HEK293T (cell line): ENCODE measurements around the gene IQCN.

Experiments
- ARNT ChIP-seq: fragments of 450-650 bp; IDR thresholded peaks from 2 replicates; pipeline ENCODE4 v1.6.1; 2017; ENCODE audit warnings: mild to moderate bottlenecking
- CTBP1 ChIP-seq: fragments of 450-650 bp; IDR thresholded peaks from 2 replicates; pipeline ENCODE4 v1.6.1; 2016; ENCODE audit warnings: borderline replicate concordance
- SUZ12 ChIP-seq: fragments of 450-650 bp; IDR thresholded peaks from 2 replicates; pipeline ENCODE4 v1.6.1; 2016; ENCODE audit warnings: mild to moderate bottlenecking
- TARDBP ChIP-seq: fragments of 450-650 bp; IDR thresholded peaks from 2 replicates; pipeline ENCODE4 v1.6.1; 2016
- ZNF384 ChIP-seq: fragments of 450-650 bp; IDR thresholded peaks from 2 replicates; pipeline ENCODE4 v1.6.1; 2016

DNA sequence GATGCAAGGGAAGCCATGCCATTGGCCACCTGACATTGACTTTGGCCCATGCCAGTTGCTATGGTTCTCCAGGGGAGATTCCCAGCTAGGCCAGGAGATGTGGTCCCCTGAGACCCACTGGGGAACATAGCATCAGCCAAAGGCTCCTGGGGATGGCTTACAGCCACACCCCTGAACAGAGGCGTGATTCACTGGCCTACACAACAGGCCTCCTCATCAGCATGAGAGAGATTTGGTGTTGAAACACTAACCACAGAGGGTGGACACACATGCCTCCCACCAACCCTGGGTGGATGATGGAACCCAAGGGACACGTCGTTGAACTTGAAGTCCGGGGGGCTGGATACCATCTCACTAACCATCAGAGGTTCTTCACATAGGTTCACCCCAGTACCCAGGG is 14.4 kb downstream of the IQCN start:
- no peak for TF ChIP-seq SUZ12
- no peak for TF ChIP-seq ZNF384
- no peak for TF ChIP-seq TARDBP
- TF ChIP-seq ARNT = no peak
- no peak for TF ChIP-seq CTBP1
